Neural progenitor cell (in vitro differentiated cells): ENCODE results near the gene PTH2. TPM values are rescaled to one million over a fixed set of nuclear protein-coding genes. Genes with fewer than 3 reads are reported as not detected.
A peak's percentile ranks its signal among the peaks of the same experiment; 100 is the strongest.

ENCODE experiments used
- DNase-seq: peaks from one replicate; pipeline ENCODE4 v3.0.0-alpha.2; 2016; ENCODE audit warnings: low spot score
- H2AFZ ChIP-seq: fragments of 200-600 bp; sonication (generic); replicated peaks from 2 replicates; pipeline ENCODE4 v1.6.1; 2016; ENCODE audit warnings: antibody characterized with exemption
- H3F3A ChIP-seq: fragments of 200-600 bp; sonication (generic); 2 replicates; pipeline ENCODE4 v1.6.1; 2016; ENCODE audit warnings: antibody characterized with exemption, low read depth
- H3K27ac ChIP-seq: fragments of 200-600 bp; sonication (generic); 2 replicates; pipeline ENCODE4 v1.5.1; 2016; ENCODE audit warnings: mild to moderate bottlenecking
- H3K27me3 ChIP-seq: fragments of 200-600 bp; sonication (generic); 2 replicates; pipeline ENCODE4 v1.6.1; 2016; ENCODE audit warnings: mild to moderate bottlenecking, moderate library complexity
- H3K36me3 ChIP-seq: fragments of 200-600 bp; sonication (generic); 2 replicates; pipeline ENCODE4 v1.5.1; 2016
- H3K4me1 ChIP-seq: fragments of 200-600 bp; sonication (generic); 2 replicates; pipeline ENCODE4 v1.6.1; 2016; ENCODE audit warnings: mixed run types
- H3K4me2 ChIP-seq: fragments of 200-600 bp; sonication (generic); 2 replicates; pipeline ENCODE4 v1.6.1; 2016
- H3K4me3 ChIP-seq: fragments of 200-600 bp; sonication (generic); 2 replicates; pipeline ENCODE4 v1.5.1; 2016
- H3K79me2 ChIP-seq: fragments of 200-600 bp; sonication (generic); 2 replicates; pipeline ENCODE4 v1.6.1; 2016; ENCODE audit warnings: low read depth
- H3K9ac ChIP-seq: fragments of 200-600 bp; sonication (generic); 2 replicates; pipeline ENCODE4 v1.6.1; 2016
- H3K9me3 ChIP-seq: fragments of 200-600 bp; sonication (generic); 2 replicates; pipeline ENCODE4 v1.5.1; 2016; ENCODE audit warnings: low read depth
- H4K20me1 ChIP-seq: fragments of 200-600 bp; sonication (generic); 2 replicates; pipeline ENCODE4 v1.6.1; 2016; ENCODE audit warnings: low read depth
- H3K27ac Mint-ChIP-seq: 3 replicates; pipeline ENCODE4 v1.8.0; 2021; ENCODE audit warnings: mixed read lengths
- H3K27me3 Mint-ChIP-seq: 2 replicates; pipeline ENCODE4 v1.8.0; 2022; ENCODE audit warnings: low read depth, mild to moderate bottlenecking, inconsistent platforms, moderate library complexity, mixed read lengths; ENCODE audit not compliant: insufficient read depth
- H3K36me3 Mint-ChIP-seq: 3 replicates; pipeline ENCODE4 v1.8.0; 2021; ENCODE audit warnings: mixed read lengths
- H3K4me1 Mint-ChIP-seq: 3 replicates; pipeline ENCODE4 v1.8.0; 2021; ENCODE audit warnings: mixed read lengths
- H3K4me3 Mint-ChIP-seq: 3 replicates; pipeline ENCODE4 v1.8.0; 2021; ENCODE audit warnings: mild to moderate bottlenecking, moderate library complexity, mixed read lengths
- H3K9me3 Mint-ChIP-seq: 3 replicates; pipeline ENCODE4 v1.8.0; 2020; ENCODE audit warnings: mixed read lengths
- EZH2 ChIP-seq: fragments of 200-600 bp; sonication (generic); IDR thresholded peaks from 2 replicates; pipeline ENCODE4 v1.6.1; 2017; ENCODE audit warnings: antibody characterized with exemption, mild to moderate bottlenecking, moderate library complexity
- EZH2phosphoT487 ChIP-seq: fragments of 200-600 bp; sonication (generic); IDR thresholded peaks from 2 replicates; pipeline ENCODE4 v1.6.1; 2017; ENCODE audit warnings: antibody characterized with exemption
- total RNA-seq: library from RNA; depleted of rRNA; stranded (reverse); fragments of >200 nt; gene quantifications from 2 replicates; pipeline ENCODE4 v1.2.3, GENCODE V29; 2015; ENCODE audit warnings: low replicate concordance
- TF ChIP-seq, protein P1 (sequence below): fragments of 200-600 bp; sonication (generic); IDR thresholded peaks from 2 replicates; pipeline ENCODE4 v1.5.1; 2017; ENCODE audit warnings: antibody characterized with exemption, mild to moderate bottlenecking

The PTH2 gene
- total RNA-seq, 1 donor from 2014 or later = not detected

DNA sequence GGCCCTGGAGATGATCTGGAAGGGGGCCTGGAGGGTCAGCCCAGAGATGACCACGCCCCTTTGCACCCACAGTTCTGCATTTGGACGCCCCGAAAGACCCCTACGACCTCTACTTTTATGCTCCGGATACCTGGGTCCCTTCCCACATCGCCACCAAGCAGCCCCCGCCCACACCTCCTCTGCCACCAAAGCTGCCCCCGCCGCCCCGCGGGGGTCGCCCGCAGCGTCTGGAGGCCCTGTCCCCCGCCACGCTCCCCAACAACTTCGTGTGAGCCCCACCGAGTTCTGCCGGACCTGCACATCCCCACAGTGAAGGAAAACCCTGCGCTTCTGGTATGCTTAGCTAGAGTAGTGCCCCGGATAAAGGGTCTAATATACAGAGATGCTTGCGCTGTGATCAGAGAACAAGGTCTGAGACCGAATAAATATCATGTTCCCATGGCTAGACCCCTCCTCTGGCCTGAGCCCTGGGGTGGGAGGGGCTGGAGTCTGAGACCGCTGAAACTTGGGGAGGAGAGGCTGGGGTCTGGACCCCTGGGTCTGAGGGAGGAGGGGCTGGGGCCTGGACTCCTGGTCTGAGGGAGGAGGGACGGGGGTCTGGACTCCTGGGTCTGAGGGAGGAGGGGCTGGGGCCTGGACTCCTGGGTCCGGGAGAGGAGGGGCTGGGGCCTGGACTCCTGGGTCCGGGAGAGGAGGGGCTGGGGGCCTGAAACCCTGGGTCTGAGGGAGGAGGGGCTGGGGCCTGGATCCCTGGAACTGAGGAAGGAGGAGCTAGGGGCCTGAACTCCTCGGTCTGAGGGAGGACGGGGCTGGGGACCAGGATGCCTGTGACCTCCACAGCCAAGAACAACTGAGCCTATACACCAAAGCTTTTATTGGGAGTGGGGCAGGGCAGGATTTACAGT is 5.6 kb upstream of the PTH2 start:
- peak overlapping the region; percentile 93 for H3K4me2 ChIP-seq
- peak; percentile 62 for DNase-seq
- no peaks in the 10 kb centered on the region for H3K79me2 ChIP-seq
- Mint-ChIP-seq H3K4me3 (peak overlapping the region; percentile 87), H3K27ac (peak overlapping the region; percentile 46), H3K27me3 (peaks cover 67% of the 10 kb centered on the region), H3K4me1 (peaks cover 54% of the 10 kb centered on the region), H3K36me3 (peaks cover 2% of the 10 kb centered on the region), H3K9me3 (peaks cover 17% of the 10 kb centered on the region)
- no peaks in the 10 kb centered on the region for H4K20me1 ChIP-seq
- peaks cover 96% of the 10 kb centered on the region for H3K27me3 ChIP-seq
- TF ChIP-seq EZH2 = no peak
- TF ChIP-seq, protein P1, sequence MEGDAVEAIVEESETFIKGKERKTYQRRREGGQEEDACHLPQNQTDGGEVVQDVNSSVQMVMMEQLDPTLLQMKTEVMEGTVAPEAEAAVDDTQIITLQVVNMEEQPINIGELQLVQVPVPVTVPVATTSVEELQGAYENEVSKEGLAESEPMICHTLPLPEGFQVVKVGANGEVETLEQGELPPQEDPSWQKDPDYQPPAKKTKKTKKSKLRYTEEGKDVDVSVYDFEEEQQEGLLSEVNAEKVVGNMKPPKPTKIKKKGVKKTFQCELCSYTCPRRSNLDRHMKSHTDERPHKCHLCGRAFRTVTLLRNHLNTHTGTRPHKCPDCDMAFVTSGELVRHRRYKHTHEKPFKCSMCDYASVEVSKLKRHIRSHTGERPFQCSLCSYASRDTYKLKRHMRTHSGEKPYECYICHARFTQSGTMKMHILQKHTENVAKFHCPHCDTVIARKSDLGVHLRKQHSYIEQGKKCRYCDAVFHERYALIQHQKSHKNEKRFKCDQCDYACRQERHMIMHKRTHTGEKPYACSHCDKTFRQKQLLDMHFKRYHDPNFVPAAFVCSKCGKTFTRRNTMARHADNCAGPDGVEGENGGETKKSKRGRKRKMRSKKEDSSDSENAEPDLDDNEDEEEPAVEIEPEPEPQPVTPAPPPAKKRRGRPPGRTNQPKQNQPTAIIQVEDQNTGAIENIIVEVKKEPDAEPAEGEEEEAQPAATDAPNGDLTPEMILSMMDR = no peak
- TF ChIP-seq EZH2phosphoT487 = no peak
- no peaks in the 10 kb centered on the region for H3K9me3 ChIP-seq
- H3F3A ChIP-seq = peaks cover 60% of the 10 kb centered on the region
- peak overlapping the region; percentile 50 for H3K4me3 ChIP-seq
- peak overlapping the region; percentile 30 for H2AFZ ChIP-seq
- H3K4me1 ChIP-seq = peaks cover 32% of the 10 kb centered on the region
- H3K9ac ChIP-seq = no peak overlapping the region
- no peak overlapping the region for H3K27ac ChIP-seq
- no peaks in the 10 kb centered on the region for H3K36me3 ChIP-seq

DNA sequence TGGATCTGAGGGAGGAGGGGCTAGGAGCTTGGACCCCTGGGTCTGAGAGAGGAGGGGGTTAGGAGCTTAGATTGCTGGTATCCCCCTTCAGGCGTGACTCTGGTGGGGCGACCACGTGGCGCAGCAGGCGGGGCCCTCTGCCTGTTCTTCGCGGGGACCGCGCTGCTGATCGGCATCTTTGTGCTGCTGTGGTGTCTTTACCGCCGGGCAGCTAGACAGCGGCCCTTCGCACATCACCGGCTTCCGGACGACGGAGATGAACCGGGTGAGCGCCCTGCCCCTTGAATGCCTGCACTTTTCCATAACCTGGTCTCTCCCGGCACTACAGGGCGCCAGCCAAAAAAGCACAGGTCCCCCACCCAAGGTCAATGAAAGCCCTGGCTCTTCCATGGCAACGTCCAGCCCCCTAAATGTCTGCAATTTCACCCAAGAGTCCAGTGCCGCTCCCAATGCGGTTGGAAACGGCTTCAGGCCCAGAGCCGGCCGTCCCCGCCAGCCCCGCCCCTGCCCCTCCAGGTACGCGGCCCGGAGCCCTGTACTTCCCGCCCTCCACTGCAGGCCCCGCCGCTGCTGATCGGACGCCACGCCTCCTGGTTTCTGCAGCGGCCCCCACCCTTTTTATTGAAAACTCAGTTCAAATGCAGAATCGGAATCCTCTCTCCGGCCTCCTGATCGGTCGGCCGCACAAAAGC is 4.8 kb upstream of the PTH2 start:
- H3K9me3 ChIP-seq = no peaks in the 10 kb centered on the region
- peaks cover 96% of the 10 kb centered on the region for H3K27me3 ChIP-seq
- H3K79me2 ChIP-seq = no peaks in the 10 kb centered on the region
- H3K4me3 Mint-ChIP-seq = peak overlapping the region; percentile 87
- H3K4me1 ChIP-seq = peaks cover 40% of the 10 kb centered on the region
- no peak overlapping the region for H3K27ac ChIP-seq
- no peaks in the 10 kb centered on the region for H4K20me1 ChIP-seq
- TF ChIP-seq, protein P1 = no peak
- TF ChIP-seq EZH2 (peak; percentile 56), EZH2phosphoT487 (no peak)
- no peak overlapping the region for H3K9ac ChIP-seq
- peak overlapping the region; percentile 30 for H2AFZ ChIP-seq
- no peaks in the 10 kb centered on the region for H3K36me3 ChIP-seq
- no peaks in the 10 kb centered on the region for H3K36me3 Mint-ChIP-seq
- H3K9me3 Mint-ChIP-seq = peaks cover 14% of the 10 kb centered on the region
- H3K27ac Mint-ChIP-seq = peak overlapping the region; percentile 46
- DNase-seq = peak; percentile 80
- peaks cover 67% of the 10 kb centered on the region for H3K27me3 Mint-ChIP-seq
- peaks cover 58% of the 10 kb centered on the region for H3K4me1 Mint-ChIP-seq
- peak overlapping the region; percentile 50 for H3K4me3 ChIP-seq
- peaks cover 67% of the 10 kb centered on the region for H3F3A ChIP-seq
- H3K4me2 ChIP-seq = peak overlapping the region; percentile 93

DNA sequence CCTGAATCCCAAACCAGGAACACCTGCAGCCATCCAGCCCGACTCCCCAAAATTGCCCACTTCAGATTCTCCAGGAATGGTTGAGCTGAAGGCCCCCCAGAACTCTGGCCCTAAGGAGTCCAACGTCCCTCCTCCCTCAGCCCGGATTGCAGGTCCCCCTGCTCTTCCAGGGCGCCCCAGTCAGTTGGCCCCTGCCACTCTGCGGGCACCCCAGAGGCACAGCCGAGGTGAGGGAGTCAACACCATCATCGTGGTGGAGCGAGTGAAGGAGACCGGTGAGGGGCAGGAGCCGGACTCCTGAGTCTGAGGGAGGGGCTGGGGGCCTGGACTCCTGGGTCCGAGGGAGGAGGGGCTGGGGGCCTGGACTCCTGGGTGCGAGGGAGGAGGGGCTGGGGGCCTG is 4.1 kb upstream of the PTH2 start:
- Histone ChIP-seq H2AFZ (no peak overlapping the region), H3K4me3 (no peak overlapping the region)

More for the DNA sequence above, 4.1 kb upstream of the PTH2 start:
- Mint-ChIP-seq H3K4me1 (peaks cover 63% of the 10 kb centered on the region), H3K4me3 (peak overlapping the region; percentile 47), H3K9me3 (peaks cover 14% of the 10 kb centered on the region), H3K36me3 (no peaks in the 10 kb centered on the region), H3K27me3 (peaks cover 70% of the 10 kb centered on the region), H3K27ac (no peak overlapping the region)
- no peak overlapping the region for H3K4me2 ChIP-seq
- DNase-seq = no peak
- no peak overlapping the region for H3K27ac ChIP-seq
- H3K36me3 ChIP-seq = no peaks in the 10 kb centered on the region
- TF ChIP-seq, protein P1 = no peak
- H3F3A ChIP-seq = peaks cover 66% of the 10 kb centered on the region
- H3K4me1 ChIP-seq = peaks cover 39% of the 10 kb centered on the region
- H3K9ac ChIP-seq = no peak overlapping the region
- peaks cover 96% of the 10 kb centered on the region for H3K27me3 ChIP-seq
- no peaks in the 10 kb centered on the region for H4K20me1 ChIP-seq
- no peaks in the 10 kb centered on the region for H3K79me2 ChIP-seq
- no peaks in the 10 kb centered on the region for H3K9me3 ChIP-seq
